MM.1S (cell line): ENCODE data around the gene SORCS2.

Experiments used
- DNase-seq: peaks from one replicate; pipeline ENCODE4 v3.0.0-alpha.2; 2015
- H2AFZ ChIP-seq: fragments of 300-600 bp; sonication (generic); 2 replicates; pipeline ENCODE4 v1.6.0; 2016; ENCODE audit warnings: antibody characterized with exemption, low read length
- H3F3A ChIP-seq: fragments of 300-600 bp; sonication (generic); 2 replicates; pipeline ENCODE4 v1.6.1; 2016; ENCODE audit warnings: mild to moderate bottlenecking, antibody characterized with exemption, low read length, moderate library complexity, mixed read lengths; ENCODE audit not compliant: insufficient read depth
- H3K27ac ChIP-seq: fragments of 300-600 bp; sonication (generic); 2 replicates; pipeline ENCODE4 v1.5.1; 2016; ENCODE audit warnings: mild to moderate bottlenecking, low read length
- H3K27me3 ChIP-seq: fragments of 300-600 bp; sonication (generic); replicated peaks from 2 replicates; pipeline ENCODE4 v1.6.0; 2016; ENCODE audit warnings: low read length; ENCODE audit not compliant: insufficient read depth
- H3K36me3 ChIP-seq: fragments of 300-600 bp; sonication (generic); replicated peaks from 2 replicates; pipeline ENCODE4 v1.6.1; 2016; ENCODE audit warnings: mild to moderate bottlenecking, low read length, mixed read lengths; ENCODE audit not compliant: insufficient read depth
- H3K4me1 ChIP-seq: fragments of 300-600 bp; sonication (generic); 2 replicates; pipeline ENCODE4 v1.6.1; 2016; ENCODE audit warnings: low read length, mixed read lengths
- H3K4me2 ChIP-seq: fragments of 300-600 bp; sonication (generic); 2 replicates; pipeline ENCODE4 v1.6.0; 2016; ENCODE audit warnings: low read depth, low read length
- H3K4me3 ChIP-seq: fragments of 300-600 bp; sonication (generic); 2 replicates; pipeline ENCODE4 v1.5.1; 2016; ENCODE audit warnings: low read length, mixed read lengths
- H3K79me2 ChIP-seq: fragments of 300-600 bp; sonication (generic); 2 replicates; pipeline ENCODE4 v1.6.1; 2016; ENCODE audit warnings: mixed run types, low read length, mixed read lengths
- H3K9ac ChIP-seq: fragments of 300-600 bp; sonication (generic); 2 replicates; pipeline ENCODE4 v1.6.1; 2016; ENCODE audit warnings: low read length, mixed read lengths
- H3K9me2 ChIP-seq: fragments of 300-600 bp; sonication (generic); replicated peaks from 2 replicates; pipeline ENCODE4 v1.6.1; 2016; ENCODE audit warnings: mild to moderate bottlenecking, low read length, mixed read lengths; ENCODE audit not compliant: insufficient read depth
- H3K9me3 ChIP-seq: fragments of 300-600 bp; sonication (generic); replicated peaks from 2 replicates; pipeline ENCODE4 v1.6.1; 2016; ENCODE audit warnings: mild to moderate bottlenecking, low read length, mixed read lengths; ENCODE audit not compliant: insufficient read depth
- H4K20me1 ChIP-seq: fragments of 300-600 bp; sonication (generic); 2 replicates; pipeline ENCODE4 v1.6.1; 2016; ENCODE audit warnings: mild to moderate bottlenecking, low read length, moderate library complexity, mixed read lengths; ENCODE audit not compliant: insufficient read depth
- CTCF ChIP-seq: fragments of 300-600 bp; sonication (generic); IDR thresholded peaks from 2 replicates; pipeline ENCODE4 v1.5.1; 2016; ENCODE audit warnings: antibody characterized with exemption, low read length, mixed read lengths
- EZH2 ChIP-seq: fragments of 300-600 bp; sonication (generic); optimal IDR thresholded peaks from 2 replicates; pipeline ENCODE3; 2017; ENCODE audit warnings: low read depth, mild to moderate bottlenecking, antibody characterized with exemption, low read length, mixed read lengths
- EZH2phosphoT487 ChIP-seq: fragments of 300-600 bp; sonication (generic); IDR thresholded peaks from 2 replicates; pipeline ENCODE4 v1.6.1; 2018; ENCODE audit warnings: antibody characterized with exemption, low read length

SORCS2 gene

GRCh38 chr4:7414736-7415510, 222.6 kb downstream of the SORCS2 start:
- Histone ChIP-seq H4K20me1 (no peaks in the 10 kb centered on the region), H3K4me1 (no peaks in the 10 kb centered on the region), H3K27me3 (peaks cover 67% of the 10 kb centered on the region), H3K9me2 (no peaks in the 10 kb centered on the region), H3K27ac (no peak overlapping the region), H3K4me2 (no peak overlapping the region), H3K36me3 (no peaks in the 10 kb centered on the region), H2AFZ (no peak overlapping the region), H3K9me3 (no peaks in the 10 kb centered on the region), H3F3A (no peaks in the 10 kb centered on the region), H3K4me3 (no peak overlapping the region), H3K79me2 (no peaks in the 10 kb centered on the region), H3K9ac (no peak overlapping the region)
- no peak for DNase-seq
- no peak for TF ChIP-seq EZH2
- no peak for TF ChIP-seq EZH2phosphoT487
- no peak for TF ChIP-seq CTCF

- no peak for TF ChIP-seq EZH2
- no peak for TF ChIP-seq CTCF
- TF ChIP-seq EZH2phosphoT487 = no peak
- Histone ChIP-seq H4K20me1 (no peaks in the 10 kb centered on the region), H3K27ac (no peak overlapping the region), H3K9ac (no peak overlapping the region), H3K4me3 (no peak overlapping the region), H2AFZ (no peak overlapping the region), H3K27me3 (peaks cover 60% of the 10 kb centered on the region), H3F3A (no peaks in the 10 kb centered on the region), H3K4me2 (no peak overlapping the region), H3K9me3 (no peaks in the 10 kb centered on the region), H3K4me1 (no peaks in the 10 kb centered on the region), H3K9me2 (no peaks in the 10 kb centered on the region), H3K36me3 (no peaks in the 10 kb centered on the region), H3K79me2 (no peaks in the 10 kb centered on the region)
- no peak for DNase-seq
Measured at GRCh38 chr4:7415927-7416686, 223.8 kb downstream of the SORCS2 start.

- H3K9me3 ChIP-seq = no peaks in the 10 kb centered on the region
- no peaks in the 10 kb centered on the region for H4K20me1 ChIP-seq
- H2AFZ ChIP-seq = no peak overlapping the region
- peaks cover 53% of the 10 kb centered on the region for H3K27me3 ChIP-seq
- DNase-seq = no peak
- H3K4me3 ChIP-seq = no peak overlapping the region
- no peak overlapping the region for H3K27ac ChIP-seq
- no peaks in the 10 kb centered on the region for H3K4me1 ChIP-seq
- H3K36me3 ChIP-seq = no peaks in the 10 kb centered on the region
- H3K4me2 ChIP-seq = no peak overlapping the region
- H3K79me2 ChIP-seq = no peaks in the 10 kb centered on the region
- H3F3A ChIP-seq = no peaks in the 10 kb centered on the region
- TF ChIP-seq EZH2 = no peak
- no peak for TF ChIP-seq CTCF
- no peak for TF ChIP-seq EZH2phosphoT487
- no peak overlapping the region for H3K9ac ChIP-seq
- H3K9me2 ChIP-seq = no peaks in the 10 kb centered on the region
Measured at GRCh38 chr4:7416745-7417432, 224.6 kb downstream of the SORCS2 start.
